GM12892 (cell line): ENCODE data around the gene VSIR.

Experiments used
- POLR2A ChIP-seq: IDR thresholded peaks from 2 replicates; pipeline ENCODE4 v1.6.1; 2011; ENCODE audit warnings: low read depth, low read length, control low read depth
- TAF1 ChIP-seq: IDR thresholded peaks from 2 replicates; pipeline ENCODE4 v1.6.1; 2011; ENCODE audit warnings: low read depth, mild to moderate bottlenecking, control low read depth, low read length, borderline replicate concordance

DNA sequence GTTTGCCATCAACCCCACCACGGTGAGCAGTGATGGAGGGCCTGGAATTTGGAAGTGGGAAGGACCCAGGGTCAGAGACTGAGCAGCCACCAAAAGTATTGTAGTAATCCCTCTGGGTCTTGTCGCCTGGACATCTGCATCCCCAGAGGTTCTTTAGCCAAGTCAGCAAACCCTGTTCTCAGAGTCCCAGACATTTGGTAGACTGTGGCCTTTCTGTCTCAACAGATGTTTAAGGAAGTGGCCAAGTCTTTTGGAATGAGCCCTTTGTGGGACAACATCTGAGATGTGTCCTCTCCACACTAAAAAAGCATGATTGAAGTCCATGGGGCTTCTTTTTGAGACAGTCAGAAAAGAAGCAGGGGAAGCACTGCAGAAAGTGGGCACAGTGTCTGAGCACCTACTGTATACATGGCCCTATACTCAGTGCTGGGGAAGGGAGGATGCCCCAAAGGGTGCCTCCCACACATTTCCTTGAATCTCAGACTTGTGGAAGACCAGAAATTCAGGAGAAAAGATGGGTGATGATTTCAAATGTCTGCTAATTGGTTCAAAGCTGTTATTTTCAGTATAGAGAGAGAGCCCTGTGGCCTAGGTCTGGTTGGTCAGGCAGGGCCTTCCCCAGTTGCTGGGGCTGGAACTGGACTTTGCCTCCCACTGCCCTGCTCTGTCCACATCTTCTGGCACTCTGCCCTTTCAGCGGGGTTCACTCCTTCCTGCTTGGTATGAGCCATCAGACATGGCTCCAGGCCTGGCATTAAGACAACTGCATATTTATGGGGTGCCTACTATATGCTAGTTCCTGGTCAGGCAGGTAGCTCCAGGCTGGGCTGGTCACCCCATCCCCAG lies 26.5 kb upstream of the VSIR start:
- TF ChIP-seq TAF1 (no peak), POLR2A (no peak)
